NB4 (cell line): Measurements from ENCODE around the gene PRR7.

Experiments
- CTCF ChIP-seq: IDR thresholded peaks from one replicate; pipeline ENCODE4 v1.5.1; 2012; ENCODE audit warnings: low read depth, low read length
- MAX ChIP-seq: IDR thresholded peaks from 2 replicates; pipeline ENCODE4 v1.6.1; 2011; ENCODE audit warnings: low read depth, low read length
- MYC ChIP-seq: IDR thresholded peaks from 2 replicates; pipeline ENCODE4 v1.6.1; 2011; ENCODE audit warnings: low read depth, low read length
- POLR2A ChIP-seq: IDR thresholded peaks from 2 replicates; pipeline ENCODE4 v1.6.1; 2011; ENCODE audit warnings: mild to moderate bottlenecking; ENCODE audit not compliant: insufficient read length; ENCODE audit errors: extremely low read depth

GRCh38 chr5:177466861-177467260, 20.2 kb downstream of the PRR7 start:
- no peak for TF ChIP-seq CTCF
- no peak for TF ChIP-seq POLR2A
- no peak for TF ChIP-seq MYC
- TF ChIP-seq MAX = no peak
